ENCODE measurements around the gene ADH4.

The ADH4 gene

GRCh38 chr4:99151452-99151851, 7.4 kb upstream of the ADH4 start:
- Histone ChIP-seq H3K4me1 (ENCODE audit: control insufficient read depth in 1 of 2, insufficient read depth in 1 of 2, low read depth in 1 of 2, low read length in 1 of 2) (no peaks in the 10 kb centered on the region), H3K36me3 (no peaks in the 10 kb centered on the region), H3K27ac (no peak overlapping the region), H3K9me3 (no peaks in the 10 kb centered on the region), H3K27me3 (no peaks in the 10 kb centered on the region), H3K4me3 (ENCODE audit: low read depth in 1 of 2, low read length in 1 of 2) (no peak overlapping the region)
- TF ChIP-seq, protein P1, sequence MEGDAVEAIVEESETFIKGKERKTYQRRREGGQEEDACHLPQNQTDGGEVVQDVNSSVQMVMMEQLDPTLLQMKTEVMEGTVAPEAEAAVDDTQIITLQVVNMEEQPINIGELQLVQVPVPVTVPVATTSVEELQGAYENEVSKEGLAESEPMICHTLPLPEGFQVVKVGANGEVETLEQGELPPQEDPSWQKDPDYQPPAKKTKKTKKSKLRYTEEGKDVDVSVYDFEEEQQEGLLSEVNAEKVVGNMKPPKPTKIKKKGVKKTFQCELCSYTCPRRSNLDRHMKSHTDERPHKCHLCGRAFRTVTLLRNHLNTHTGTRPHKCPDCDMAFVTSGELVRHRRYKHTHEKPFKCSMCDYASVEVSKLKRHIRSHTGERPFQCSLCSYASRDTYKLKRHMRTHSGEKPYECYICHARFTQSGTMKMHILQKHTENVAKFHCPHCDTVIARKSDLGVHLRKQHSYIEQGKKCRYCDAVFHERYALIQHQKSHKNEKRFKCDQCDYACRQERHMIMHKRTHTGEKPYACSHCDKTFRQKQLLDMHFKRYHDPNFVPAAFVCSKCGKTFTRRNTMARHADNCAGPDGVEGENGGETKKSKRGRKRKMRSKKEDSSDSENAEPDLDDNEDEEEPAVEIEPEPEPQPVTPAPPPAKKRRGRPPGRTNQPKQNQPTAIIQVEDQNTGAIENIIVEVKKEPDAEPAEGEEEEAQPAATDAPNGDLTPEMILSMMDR (IDR thresholded peaks at IDR 0.05) = no peak

- H3K27me3 ChIP-seq = no peaks in the 10 kb centered on the region
- TF ChIP-seq, protein P1 (IDR thresholded peaks at IDR 0.05) = no peak
- H3K9me3 ChIP-seq = no peaks in the 10 kb centered on the region
- no peak overlapping the region for H3K4me3 ChIP-seq (ENCODE audit: low read depth in 1 of 2, low read length in 1 of 2)
- H3K36me3 ChIP-seq = no peaks in the 10 kb centered on the region
- H3K4me1 ChIP-seq (ENCODE audit: control insufficient read depth in 1 of 2, insufficient read depth in 1 of 2, low read depth in 1 of 2, low read length in 1 of 2) = no peaks in the 10 kb centered on the region
- H3K27ac ChIP-seq = no peak overlapping the region
Observed at GRCh38 chr4:99149426-99150019, 5.4 kb upstream of the ADH4 start.

DNA sequence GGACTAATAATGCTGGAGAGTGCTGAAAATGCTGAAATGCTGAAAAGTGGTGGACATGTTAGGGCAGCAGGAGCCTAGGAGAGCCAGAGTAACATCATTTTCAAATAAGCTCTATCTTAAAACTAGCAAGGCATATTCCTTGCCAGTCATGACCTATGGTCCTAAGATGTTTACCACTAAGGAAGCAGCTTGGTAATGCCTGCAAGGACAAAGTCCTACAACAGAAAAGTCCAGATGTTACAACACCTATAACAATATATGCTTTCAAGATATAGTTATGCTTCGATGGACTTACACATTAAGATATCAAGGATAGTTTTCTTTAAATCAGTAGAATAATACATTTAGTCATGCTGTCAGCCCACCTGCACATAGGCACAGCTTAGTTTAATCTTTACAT, 4.5 kb upstream of the ADH4 start:
- Histone ChIP-seq H3K36me3 (no peaks in the 10 kb centered on the region), H3K4me3 (ENCODE audit: low read depth in 1 of 2, low read length in 1 of 2) (no peak overlapping the region), H3K27ac (no peak overlapping the region), H3K27me3 (no peaks in the 10 kb centered on the region), H3K9me3 (no peaks in the 10 kb centered on the region), H3K4me1 (ENCODE audit: control insufficient read depth in 1 of 2, insufficient read depth in 1 of 2, low read depth in 1 of 2, low read length in 1 of 2) (no peaks in the 10 kb centered on the region)
- TF ChIP-seq, protein P1 (IDR thresholded peaks at IDR 0.05) = no peak

DNA sequence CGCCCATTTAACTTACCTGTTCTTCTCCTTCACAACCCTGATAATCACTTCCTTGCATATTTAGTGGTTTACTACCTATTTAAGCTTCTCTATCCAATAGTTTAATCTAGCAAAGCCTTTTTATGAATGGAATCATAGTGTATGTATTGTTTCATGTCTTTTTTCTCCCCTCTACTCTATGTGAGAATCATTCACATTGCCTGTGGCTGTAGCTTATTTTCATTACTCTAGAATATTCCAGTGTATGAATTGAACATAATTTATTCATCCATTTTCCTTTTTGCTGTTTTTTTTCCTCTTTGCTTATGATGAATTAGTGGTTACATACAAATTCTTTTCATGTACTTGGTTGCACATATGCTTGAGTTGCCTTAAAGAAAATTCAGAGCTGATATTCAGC, 490 bp upstream of the ADH4 start:
- Histone ChIP-seq H3K4me3 (ENCODE audit: low read depth in 1 of 2, low read length in 1 of 2) (no peak overlapping the region), H3K9me3 (no peaks in the 10 kb centered on the region), H3K36me3 (no peaks in the 10 kb centered on the region), H3K27me3 (no peaks in the 10 kb centered on the region), H3K27ac (no peak overlapping the region), H3K4me1 (ENCODE audit: control insufficient read depth in 1 of 2, insufficient read depth in 1 of 2, low read depth in 1 of 2, low read length in 1 of 2) (no peaks in the 10 kb centered on the region)
- TF ChIP-seq, protein P1 (IDR thresholded peaks at IDR 0.05) = no peak

- TF ChIP-seq, protein P1 (IDR thresholded peaks at IDR 0.05) = no peak
- H3K27ac ChIP-seq = no peak overlapping the region
- H3K4me3 ChIP-seq (ENCODE audit: low read depth in 1 of 2, low read length in 1 of 2) = no peak overlapping the region
- H3K4me1 ChIP-seq (ENCODE audit: control insufficient read depth in 1 of 2, insufficient read depth in 1 of 2, low read depth in 1 of 2, low read length in 1 of 2) = no peaks in the 10 kb centered on the region
- H3K9me3 ChIP-seq = no peaks in the 10 kb centered on the region
- no peaks in the 10 kb centered on the region for H3K36me3 ChIP-seq
- no peaks in the 10 kb centered on the region for H3K27me3 ChIP-seq
Observed at GRCh38 chr4:99136329-99136728, 7.8 kb downstream of the ADH4 start.

Measured in neutrophil (primary cell).